ENCODE data around the gene CYCS. TPM values are rescaled to one million over a fixed set of nuclear protein-coding genes. Genes with fewer than 3 reads are reported as not detected.

The CYCS gene
- 10 to 100 TPM; 33.0 to 85.1 TPM for total RNA-seq
- 10 to 100 TPM; 46.7 to 76.3 TPM for polyA plus RNA-seq
- long read RNA-seq, donor 1, full-length matches to known transcripts = 46 of 46 reads
- long read RNA-seq, donor 1, partial matches to known transcripts = 0 of 46 reads
- long read RNA-seq, donor 1, other reads (novel, unspliced or antisense) = 0 of 46 reads
- long read RNA-seq, donor 2, full-length matches to known transcripts = 23 of 23 reads
- long read RNA-seq, donor 2, partial matches to known transcripts = 0 of 23 reads
- long read RNA-seq, donor 2, other reads (novel, unspliced or antisense) = 0 of 23 reads
- long read RNA-seq, donor 3, full-length matches to known transcripts = 24 of 24 reads
- long read RNA-seq, donor 3, partial matches to known transcripts = 0 of 24 reads
- long read RNA-seq, donor 3, other reads (novel, unspliced or antisense) = 0 of 24 reads
- long read RNA-seq, donor 4, full-length matches to known transcripts = 35 of 35 reads
- long read RNA-seq, donor 4, partial matches to known transcripts = 0 of 35 reads
- long read RNA-seq, donor 4, other reads (novel, unspliced or antisense) = 0 of 35 reads
- long read RNA-seq, donor 5, full-length matches to known transcripts = 54 of 54 reads
- long read RNA-seq, donor 5, partial matches to known transcripts = 0 of 54 reads
- long read RNA-seq, donor 5, other reads (novel, unspliced or antisense) = 0 of 54 reads

GRCh38 chr7:25125137-25125946 is at the start of gene CYCS:
Gene CYCS (minus strand): TSS chr7:25125260. CDS start chr7:25124119, 1,141 bp downstream.
- WGBS, 2 donors = 1% methylated on average over 66 to 67 of the region's 67 CpGs
- no peak for TF ChIP-seq CTCF (IDR thresholded peaks at IDR 0.05; ENCODE audit: control extremely low read depth, extremely low read depth)

GRCh38 chr7:25173184-25173583 is 48.1 kb upstream of the CYCS start:
- Histone ChIP-seq H3K27ac (ENCODE audit: low read depth in 1 of 2, low read length in 1 of 2) (no peak overlapping the region), H3K9me3 (ENCODE audit: control insufficient read depth in 4 of 4, insufficient read depth in 3 of 4, low read length in 3 of 4) (no peaks in the 10 kb centered on the region), H3K27me3 (ENCODE audit: control insufficient read depth in 3 of 3, insufficient read depth in 3 of 3, low read length in 2 of 3) (no peaks in the 10 kb centered on the region), H3K4me3 (no peak overlapping the region), H3K9ac (ENCODE audit: insufficient read depth in 1 of 2, low read length in 2 of 2) (no peak overlapping the region), H3K4me1 (ENCODE audit: control insufficient read depth in 5 of 5, insufficient read depth in 5 of 5, low read length in 5 of 5) (peaks cover 0 to 6% (median 0%) of the 10 kb centered on the region in 5 donors), H3K36me3 (ENCODE audit: control insufficient read depth in 4 of 4, insufficient read depth in 4 of 4, low read length in 4 of 4) (no peaks in the 10 kb centered on the region)
- ATAC-seq (ENCODE audit: insufficient read depth, low FRiP score) (no peak), DNase-seq (no peak)
- no peak for TF ChIP-seq CTCF (IDR thresholded peaks at IDR 0.05; ENCODE audit: control extremely low read depth, extremely low read depth)
- WGBS, 2 donors = 57 to 65% methylated on average over 4 of the region's 4 CpGs

More at GRCh38 chr7:25125137-25125946, at the start of gene CYCS:
- Histone ChIP-seq H3K4me3 (peak within 1 kb of the TSS; percentile 82), H3K36me3 (ENCODE audit: control insufficient read depth in 4 of 4, insufficient read depth in 4 of 4, low read length in 4 of 4) (peaks cover 5 to 15% (median 6%) of the 10 kb centered on the region in 4 donors), H3K27me3 (ENCODE audit: control insufficient read depth in 3 of 3, insufficient read depth in 3 of 3, low read length in 2 of 3) (no peaks in the 10 kb centered on the region), H3K9me3 (ENCODE audit: control insufficient read depth in 4 of 4, insufficient read depth in 3 of 4, low read length in 3 of 4) (no peaks in the 10 kb centered on the region), H3K4me1 (ENCODE audit: control insufficient read depth in 5 of 5, insufficient read depth in 5 of 5, low read length in 5 of 5) (peaks cover 0 to 6% (median 3%) of the 10 kb centered on the region in 5 donors), H3K27ac (ENCODE audit: low read depth in 1 of 2, low read length in 1 of 2) (peak within 1 kb of the TSS; percentile 89 to 99), H3K9ac (ENCODE audit: insufficient read depth in 1 of 2, low read length in 2 of 2) (peak within 1 kb of the TSS; percentile 94 to 100)
- peak; percentile 96 for ATAC-seq (ENCODE audit: insufficient read depth, low FRiP score)
- peak; percentile 100 for DNase-seq

GRCh38 chr7:25171516-25171915 is 46.5 kb upstream of the CYCS start:
- Histone ChIP-seq H3K27me3 (ENCODE audit: control insufficient read depth in 3 of 3, insufficient read depth in 3 of 3, low read length in 2 of 3) (no peaks in the 10 kb centered on the region), H3K36me3 (ENCODE audit: control insufficient read depth in 4 of 4, insufficient read depth in 4 of 4, low read length in 4 of 4) (no peaks in the 10 kb centered on the region), H3K27ac (ENCODE audit: low read depth in 1 of 2, low read length in 1 of 2) (no peak overlapping the region), H3K4me3 (no peak overlapping the region), H3K9me3 (ENCODE audit: control insufficient read depth in 4 of 4, insufficient read depth in 3 of 4, low read length in 3 of 4) (no peaks in the 10 kb centered on the region), H3K9ac (ENCODE audit: insufficient read depth in 1 of 2, low read length in 2 of 2) (no peak overlapping the region), H3K4me1 (ENCODE audit: control insufficient read depth in 5 of 5, insufficient read depth in 5 of 5, low read length in 5 of 5) (peaks cover 0 to 6% (median 0%) of the 10 kb centered on the region in 5 donors)
- DNase-seq (no peak), ATAC-seq (ENCODE audit: insufficient read depth, low FRiP score) (no peak)
- 88 to 97% methylated on average over 1 of the region's 1 CpG for WGBS, 2 donors
- no peak for TF ChIP-seq CTCF (IDR thresholded peaks at IDR 0.05; ENCODE audit: control extremely low read depth, extremely low read depth)

All from lung (tissue), 16 donors.